NT2/D1 (cell line): ENCODE results near the gene OASL.

Experiments used
- YY1 ChIP-seq: IDR thresholded peaks from 2 replicates; pipeline ENCODE4 v1.6.1; 2011; ENCODE audit not compliant: insufficient read length, insufficient read depth
- ZNF274 ChIP-seq: IDR thresholded peaks from 2 replicates; pipeline ENCODE4 v1.6.1; 2011; ENCODE audit warnings: mild to moderate bottlenecking, low read depth, low read length

- no peak for TF ChIP-seq YY1
- TF ChIP-seq ZNF274, result no peak
Observed at GRCh38 chr12:121085506-121086353, 46.7 kb upstream of the OASL start.
